Activated CD4-positive, alpha-beta T cell treated with anti-CD3 and anti-CD28 coated beads, Interleukin-2, amount 50 U/mL, for 16 hours (primary cell): ENCODE measurements around the gene TRIAP1.

ENCODE experiments used
- DNase-seq: peaks from one replicate; pipeline ENCODE4 v3.0.0-alpha.2; 2020

TRIAP1 gene

GRCh38 chr12:120425797-120426196 is 20.4 kb downstream of the TRIAP1 start:
- DNase-seq, result no peak

DNA sequence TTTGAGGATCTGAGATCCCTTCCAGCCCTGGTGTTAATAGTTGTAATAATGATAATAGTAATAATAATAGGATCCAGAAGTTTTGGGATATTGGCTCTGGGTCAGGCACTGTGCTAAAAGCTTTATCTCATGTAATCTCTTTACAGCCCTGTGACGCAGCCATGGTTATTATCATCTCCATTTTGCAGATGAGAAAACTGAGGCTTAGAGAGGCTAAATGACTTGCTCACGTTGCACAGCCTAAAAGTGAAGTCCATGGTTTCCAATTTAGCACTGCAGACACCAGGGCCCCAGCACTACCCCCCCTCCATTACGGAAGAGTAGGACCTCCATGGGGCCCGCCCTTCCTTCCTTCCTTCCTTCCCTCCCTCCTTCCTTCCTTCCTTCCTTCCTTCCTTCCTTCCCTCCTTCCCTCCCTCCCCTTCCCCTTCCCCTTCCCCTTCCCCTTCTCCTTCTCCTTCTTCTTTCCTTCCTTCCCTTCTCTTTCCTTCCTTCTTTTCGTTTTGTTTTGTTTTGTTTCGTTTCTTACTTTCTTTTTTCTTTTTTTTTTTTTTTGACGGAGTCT is 23.2 kb downstream of the TRIAP1 start:
- DNase-seq, result no peak

DNA sequence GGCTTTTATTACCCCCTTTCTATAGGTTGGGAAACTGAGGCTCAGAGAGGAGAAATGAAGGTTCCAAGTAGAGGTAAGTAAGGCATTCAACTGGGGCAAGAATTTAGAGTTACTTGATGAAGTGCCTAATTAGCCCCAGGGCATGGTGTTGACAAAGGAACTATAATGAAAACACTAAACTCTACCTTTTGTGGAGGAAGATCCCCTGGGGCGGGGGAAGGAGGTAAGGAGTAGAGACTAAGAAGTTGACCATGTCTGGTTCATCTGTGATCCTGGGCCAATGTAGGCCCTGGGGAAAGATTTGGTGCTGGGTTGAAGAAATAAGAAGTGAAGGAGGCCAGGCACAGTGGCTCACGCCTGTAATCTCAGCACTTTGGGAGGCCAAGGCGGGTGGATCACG is 24.5 kb downstream of the TRIAP1 start:
- DNase-seq, result no peak

GRCh38 chr12:120417917-120418580 is 28.1 kb downstream of the TRIAP1 start:
- no peak for DNase-seq

- DNase-seq, result no peak
Measured at GRCh38 chr12:120416490-120417216, 29.5 kb downstream of the TRIAP1 start.

- no peak for DNase-seq
Measured at GRCh38 chr12:120413901-120414695, 32.1 kb downstream of the TRIAP1 start.

DNA sequence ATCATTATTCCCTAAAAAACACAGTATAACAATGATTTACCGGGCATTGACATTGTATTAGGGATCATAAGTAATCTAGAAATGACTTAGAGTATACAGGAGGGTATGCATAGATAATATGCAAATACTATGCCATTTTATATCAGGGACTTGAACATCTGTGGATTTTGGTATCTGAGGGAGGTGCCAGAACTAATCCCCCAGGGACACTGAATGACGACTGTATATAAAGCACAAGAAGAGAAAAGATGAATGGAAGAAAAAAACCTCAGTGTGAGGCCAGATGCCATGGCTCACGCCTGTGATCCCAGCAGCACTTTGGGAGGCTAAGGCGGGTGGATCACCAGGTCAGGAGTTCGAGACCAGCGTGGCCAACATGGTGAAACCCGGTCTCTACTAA is 33.8 kb downstream of the TRIAP1 start:
- DNase-seq, result no peak

DNA sequence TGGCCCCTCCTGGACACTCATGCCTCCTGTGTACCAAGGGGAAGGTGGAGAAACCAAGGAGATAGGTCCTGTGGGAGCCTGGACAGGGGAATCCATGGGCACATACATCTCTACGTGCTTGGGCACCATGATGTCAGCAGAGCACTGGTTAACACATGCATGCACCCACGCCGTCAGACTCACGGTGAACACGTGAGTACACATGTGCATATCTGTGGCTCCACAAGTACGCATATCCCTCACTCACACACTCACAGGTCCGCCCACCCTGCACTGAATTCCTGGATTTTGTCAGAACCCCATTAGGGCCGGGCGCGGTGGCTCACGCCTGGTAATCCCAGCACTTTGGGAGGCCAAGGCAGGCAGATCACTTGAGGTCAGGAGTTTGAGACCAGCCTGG is 37.4 kb downstream of the TRIAP1 start:
- DNase-seq, result no peak

DNA sequence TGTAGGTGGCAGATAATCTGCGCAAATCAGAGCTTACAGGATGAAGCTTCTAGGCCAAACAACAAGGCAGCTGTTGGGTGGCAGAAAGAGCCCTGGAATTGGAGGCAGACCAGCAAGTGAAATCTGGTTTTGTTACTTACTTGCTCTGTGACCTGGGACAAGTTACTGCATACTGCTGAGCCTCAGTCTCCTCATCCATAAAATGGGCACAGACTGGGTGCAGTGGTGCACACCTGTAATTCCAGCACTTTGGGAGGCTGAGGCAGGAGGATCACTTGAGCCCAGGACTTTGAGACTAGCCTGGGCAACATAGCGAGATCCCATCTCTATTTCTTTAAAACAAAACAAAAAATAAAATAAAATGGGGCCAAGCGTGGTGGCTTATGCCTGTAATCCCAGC is 39.6 kb downstream of the TRIAP1 start:
- DNase-seq, result no peak

DNA sequence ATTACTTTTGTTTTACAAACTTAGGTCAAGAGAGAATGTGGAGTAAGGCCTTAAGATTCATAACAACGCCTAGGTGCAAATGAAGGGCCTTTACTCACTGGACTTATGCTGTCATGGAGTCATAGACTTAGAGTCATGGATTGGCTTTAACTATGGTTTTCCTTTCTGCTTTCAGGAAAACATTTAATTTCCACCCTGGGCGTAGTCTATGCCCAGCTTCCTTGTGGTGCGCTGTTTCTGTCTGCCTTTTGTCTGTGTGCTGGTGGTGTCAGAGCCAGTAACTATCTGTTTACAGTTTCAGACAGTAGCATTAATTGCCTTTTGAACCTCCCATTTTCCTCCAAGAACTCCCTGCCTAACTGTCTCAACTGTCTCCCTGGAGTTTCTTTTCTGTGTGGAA is 40.1 kb downstream of the TRIAP1 start:
- no peak for DNase-seq

DNA sequence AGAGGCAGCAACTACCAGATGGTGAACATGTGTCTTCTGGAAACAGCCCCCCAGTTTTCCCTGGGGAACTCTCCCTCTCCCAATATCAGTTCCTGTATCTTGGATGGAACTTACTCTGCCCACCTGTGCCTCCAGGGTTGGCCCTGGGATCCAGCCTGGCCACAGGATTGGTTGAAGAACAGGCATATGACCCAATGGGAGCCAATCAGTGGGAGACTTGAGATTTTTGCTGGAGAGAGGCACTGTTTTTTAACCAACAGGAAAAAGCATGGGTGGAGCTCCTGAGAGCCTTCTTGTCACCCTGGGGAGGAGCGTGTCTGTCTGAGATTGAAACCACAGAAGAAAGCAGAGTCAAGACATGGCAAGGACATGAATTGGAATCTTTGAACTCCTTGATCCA is 41.9 kb downstream of the TRIAP1 start:
- no peak for DNase-seq

DNA sequence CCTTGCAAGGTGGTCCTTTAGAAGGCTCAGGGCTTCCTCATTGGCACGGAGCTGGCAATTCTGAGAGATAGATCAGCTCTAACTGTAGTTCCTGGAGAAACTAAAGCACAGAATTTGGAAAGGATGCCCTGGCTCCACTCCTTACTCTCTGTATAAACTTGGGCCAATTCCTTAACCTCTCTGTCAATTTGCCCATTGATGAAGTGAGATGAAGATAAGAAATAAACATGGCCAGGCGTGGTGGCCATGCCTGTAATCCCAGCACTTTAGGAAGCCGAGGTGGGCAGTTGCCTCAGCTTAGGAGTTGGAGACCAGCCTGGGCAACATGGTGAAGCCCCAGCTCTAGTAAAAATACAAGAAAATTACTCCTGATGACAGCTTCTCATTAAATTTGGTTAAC is 42.3 kb downstream of the TRIAP1 start:
- no peak for DNase-seq

DNA sequence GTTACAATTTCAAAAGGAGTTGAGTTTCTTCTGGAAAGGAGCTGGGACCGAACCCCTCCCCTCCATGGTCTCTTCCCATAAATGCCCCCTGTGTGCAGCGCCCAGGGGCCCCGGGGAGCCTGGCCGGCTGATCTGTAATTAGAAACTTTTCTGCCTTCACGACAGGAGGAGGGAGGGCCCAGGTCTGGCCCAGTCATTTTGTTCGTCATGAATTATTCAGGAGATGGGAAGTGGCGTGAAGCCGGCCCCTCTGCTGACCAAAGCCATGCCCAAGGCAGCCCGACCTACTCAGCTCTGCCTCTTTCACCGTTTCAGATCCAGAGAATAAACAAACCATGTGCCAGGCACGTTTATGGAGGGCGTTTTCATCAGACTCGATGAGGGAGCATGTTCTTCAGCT is 44.0 kb downstream of the TRIAP1 start:
- no peak for DNase-seq

DNA sequence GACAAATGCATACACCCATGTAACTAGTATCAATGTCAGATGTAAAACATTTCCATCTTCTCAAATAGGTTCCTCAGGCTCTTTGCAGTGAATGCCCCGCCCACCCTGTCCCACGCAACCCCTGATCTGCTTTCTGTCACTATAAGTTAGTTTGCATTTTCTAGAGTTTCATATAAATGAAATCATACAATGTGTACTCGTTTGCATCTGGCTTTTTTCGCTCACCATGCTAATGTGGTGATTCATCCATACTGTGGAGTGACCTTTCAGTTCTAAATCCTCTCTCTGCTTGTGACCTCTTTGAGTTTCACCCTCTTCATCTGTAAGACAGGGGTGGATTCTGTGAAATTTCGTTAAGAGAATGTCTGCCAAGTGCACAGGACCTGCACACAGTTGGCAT is 46.7 kb downstream of the TRIAP1 start:
- DNase-seq, result no peak

DNA sequence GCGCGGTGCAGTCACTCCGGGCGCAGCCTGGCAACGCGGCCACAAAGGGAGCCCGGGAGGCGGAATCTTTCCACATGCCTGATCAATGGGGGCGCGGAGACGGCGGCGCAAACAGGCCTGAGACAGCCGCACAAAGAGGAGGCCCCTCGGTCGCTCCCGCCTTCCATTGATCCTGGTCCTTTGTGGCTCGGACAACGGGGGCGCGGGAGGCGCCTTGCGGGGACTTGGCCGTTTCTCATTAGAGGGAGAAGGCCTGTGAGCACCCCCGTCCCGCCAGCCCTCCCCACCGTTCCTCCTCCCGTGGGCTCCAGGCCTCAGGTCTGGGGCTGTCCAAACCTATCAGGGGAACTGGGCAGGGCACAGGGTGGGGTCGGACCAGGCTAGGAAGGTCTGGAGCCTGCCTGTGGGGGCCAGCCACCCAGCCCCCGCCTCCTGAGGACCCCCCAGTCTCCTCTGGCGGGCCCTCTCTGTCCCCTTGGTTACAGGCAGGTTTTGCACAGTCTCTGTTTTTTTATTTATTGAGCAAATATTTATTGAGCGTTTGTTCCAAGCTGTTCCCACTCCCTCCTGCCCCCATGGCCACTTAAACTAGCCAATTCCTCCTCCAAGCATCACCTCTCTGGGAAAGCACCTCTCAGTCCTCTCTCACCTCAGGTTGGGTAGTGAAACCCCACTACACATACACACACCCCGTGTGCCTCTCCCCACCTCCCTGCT is 48.2 kb downstream of the TRIAP1 start:
- DNase-seq, result no peak

- no peak for DNase-seq
Measured at GRCh38 chr12:120394483-120395367, 51.5 kb downstream of the TRIAP1 start.
